MCF 10A (cell line): Measurements from ENCODE around the gene DGKI. TPM values are rescaled to one million over a fixed set of nuclear protein-coding genes. Genes with fewer than 3 reads are reported as not detected.

Experiments
- BruUV-seq: library from RNA; stranded (reverse); fragments of 400-500 nt; replicated peaks from 2 replicates; lab custom pipeline; 2021; lab: Mats Ljungman, UMichigan
- CTCF ChIA-PET: fragments of 300-600 bp; sonication (Branson Sonifier 250); formaldehyde crosslinking; extraction: SDS; loops from one replicate; lab custom pipeline; 2021; ENCODE audit warnings: antibody characterized with exemption, inconsistent platforms; lab: Yijun Ruan, JAX
- POLR2A ChIA-PET: fragments of 300-600, 350-650 bp; sonication (Branson Sonifier 250); formaldehyde crosslinking; extraction: SDS; loops from one replicate; lab custom pipeline; 2020; ENCODE audit warnings: antibody characterized with exemption, inconsistent platforms; lab: Yijun Ruan, JAX
- DNase-seq: peaks from one replicate; pipeline ENCODE4 v3.0.0-alpha.2; 2018; ENCODE audit not compliant: unreplicated experiment
- H3K27ac Mint-ChIP-seq: one replicate; pipeline ENCODE4 v1.8.0; 2022; ENCODE audit warnings: mild to moderate bottlenecking, low read depth, mixed read lengths; ENCODE audit not compliant: unreplicated experiment
- H3K27me3 Mint-ChIP-seq: one replicate; pipeline ENCODE4 v1.8.0; 2022; ENCODE audit warnings: mixed read lengths; ENCODE audit not compliant: insufficient read depth, unreplicated experiment
- H3K36me3 Mint-ChIP-seq: one replicate; pipeline ENCODE4 v1.8.0; 2022; ENCODE audit warnings: mild to moderate bottlenecking, moderate library complexity, mixed read lengths; ENCODE audit not compliant: insufficient read depth, unreplicated experiment
- H3K4me1 Mint-ChIP-seq: one replicate; pipeline ENCODE4 v1.8.0; 2022; ENCODE audit warnings: mixed read lengths; ENCODE audit not compliant: insufficient read depth, unreplicated experiment
- H3K4me3 Mint-ChIP-seq: one replicate; pipeline ENCODE4 v1.8.0; 2022; ENCODE audit warnings: mild to moderate bottlenecking, moderate library complexity, mixed read lengths; ENCODE audit not compliant: unreplicated experiment
- H3K9me3 Mint-ChIP-seq: one replicate; pipeline ENCODE4 v1.8.0; 2022; ENCODE audit warnings: mixed read lengths; ENCODE audit not compliant: unreplicated experiment
- intact Hi-C: fragments of 100-400 bp; cut with micrococcal nuclease; formaldehyde crosslinking; loops from 2 replicates; pipeline ENCODE4 v1.14.1; 2022
- total RNA-seq: library from RNA; stranded (reverse); gene quantifications from 2 replicates; pipeline ENCODE4 v1.2.3, GENCODE V29; 2022
- TF ChIP-seq, protein P1 (sequence below): fragments of 200-600 bp; IDR thresholded peaks from one replicate; pipeline ENCODE4 v1.8.0; 2022; ENCODE audit warnings: antibody characterized with exemption, mild to moderate bottlenecking; ENCODE audit not compliant: unreplicated experiment

Gene DGKI
- total RNA-seq, 1 experiment from 2014 or later = 1.4 TPM

DNA sequence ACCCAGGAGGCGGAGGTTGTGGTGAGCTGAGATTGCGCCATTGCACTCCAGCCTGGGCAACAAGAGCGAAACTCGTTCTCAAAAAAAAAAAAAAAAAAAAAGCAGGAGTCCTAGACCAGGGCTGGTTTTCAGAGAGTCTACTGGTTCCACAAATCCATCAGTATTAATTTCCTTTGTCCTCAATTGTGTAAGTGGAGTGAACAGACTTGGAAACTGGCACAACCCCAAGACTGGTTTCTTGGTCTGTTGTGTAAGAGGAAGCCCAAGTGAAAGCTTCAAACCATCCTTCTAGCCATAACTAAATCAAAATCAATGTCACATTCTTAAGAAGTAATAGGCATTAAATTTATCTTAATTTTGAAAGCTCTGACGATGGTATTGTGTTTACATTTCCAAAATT is 213.6 kb downstream of the DGKI start:
- intact Hi-C loops = no loop called here
- peak; percentile 46 for DNase-seq
- no TSS peak for BruUV-seq
- Mint-ChIP-seq H3K9me3 (no peaks in the 10 kb centered on the region), H3K36me3 (no peaks in the 10 kb centered on the region), H3K27ac (no peak overlapping the region), H3K4me1 (no peaks in the 10 kb centered on the region), H3K4me3 (no peak overlapping the region), H3K27me3 (peaks cover 35% of the 10 kb centered on the region)
- POLR2A ChIA-PET = no interaction called here
- CTCF ChIA-PET = interaction anchor here (1.3 kb wide), 1 partner anchor 23 kb away, joined by 4 read pairs; no protein-coding TSS in a partner anchor
- TF ChIP-seq, protein P1, sequence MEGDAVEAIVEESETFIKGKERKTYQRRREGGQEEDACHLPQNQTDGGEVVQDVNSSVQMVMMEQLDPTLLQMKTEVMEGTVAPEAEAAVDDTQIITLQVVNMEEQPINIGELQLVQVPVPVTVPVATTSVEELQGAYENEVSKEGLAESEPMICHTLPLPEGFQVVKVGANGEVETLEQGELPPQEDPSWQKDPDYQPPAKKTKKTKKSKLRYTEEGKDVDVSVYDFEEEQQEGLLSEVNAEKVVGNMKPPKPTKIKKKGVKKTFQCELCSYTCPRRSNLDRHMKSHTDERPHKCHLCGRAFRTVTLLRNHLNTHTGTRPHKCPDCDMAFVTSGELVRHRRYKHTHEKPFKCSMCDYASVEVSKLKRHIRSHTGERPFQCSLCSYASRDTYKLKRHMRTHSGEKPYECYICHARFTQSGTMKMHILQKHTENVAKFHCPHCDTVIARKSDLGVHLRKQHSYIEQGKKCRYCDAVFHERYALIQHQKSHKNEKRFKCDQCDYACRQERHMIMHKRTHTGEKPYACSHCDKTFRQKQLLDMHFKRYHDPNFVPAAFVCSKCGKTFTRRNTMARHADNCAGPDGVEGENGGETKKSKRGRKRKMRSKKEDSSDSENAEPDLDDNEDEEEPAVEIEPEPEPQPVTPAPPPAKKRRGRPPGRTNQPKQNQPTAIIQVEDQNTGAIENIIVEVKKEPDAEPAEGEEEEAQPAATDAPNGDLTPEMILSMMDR = no peak

DNA sequence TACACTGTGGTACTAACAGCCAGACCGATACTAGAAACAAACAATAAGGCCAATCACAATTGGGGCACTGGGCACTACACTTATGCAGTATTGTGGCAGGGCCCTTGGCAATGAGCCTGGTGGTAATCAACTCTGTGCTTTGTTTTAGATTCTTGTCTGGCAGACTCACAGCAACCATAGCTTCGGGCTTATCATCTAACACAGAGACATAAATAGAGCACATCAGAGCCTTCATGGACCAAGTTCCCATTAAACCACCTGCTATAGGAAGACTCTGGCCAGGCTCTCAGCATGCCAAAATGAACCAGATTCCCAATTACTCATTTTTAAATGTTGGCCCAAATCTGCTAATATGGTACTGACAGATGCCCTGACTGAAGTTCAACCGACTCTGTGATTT is 218.6 kb downstream of the DGKI start:
- TF ChIP-seq, protein P1 = no peak
- Mint-ChIP-seq H3K36me3 (no peaks in the 10 kb centered on the region), H3K27ac (no peak overlapping the region), H3K9me3 (no peaks in the 10 kb centered on the region), H3K27me3 (peaks cover 35% of the 10 kb centered on the region), H3K4me1 (peaks cover 5% of the 10 kb centered on the region), H3K4me3 (no peak overlapping the region)
- DNase-seq = no peak
- ChIA-PET CTCF (interaction anchor here (0.5 to 3.9 kb wide), 7 partner anchors 10 to 272 kb away, joined by 3 to 34 read pairs (median 4); no protein-coding TSS in a partner anchor), POLR2A (interaction anchor here (0.6 kb wide), 1 partner anchor 12 kb away, joined by 4 read pairs; no protein-coding TSS in a partner anchor)
- BruUV-seq = no TSS peak
- intact Hi-C loops = no loop called here

DNA sequence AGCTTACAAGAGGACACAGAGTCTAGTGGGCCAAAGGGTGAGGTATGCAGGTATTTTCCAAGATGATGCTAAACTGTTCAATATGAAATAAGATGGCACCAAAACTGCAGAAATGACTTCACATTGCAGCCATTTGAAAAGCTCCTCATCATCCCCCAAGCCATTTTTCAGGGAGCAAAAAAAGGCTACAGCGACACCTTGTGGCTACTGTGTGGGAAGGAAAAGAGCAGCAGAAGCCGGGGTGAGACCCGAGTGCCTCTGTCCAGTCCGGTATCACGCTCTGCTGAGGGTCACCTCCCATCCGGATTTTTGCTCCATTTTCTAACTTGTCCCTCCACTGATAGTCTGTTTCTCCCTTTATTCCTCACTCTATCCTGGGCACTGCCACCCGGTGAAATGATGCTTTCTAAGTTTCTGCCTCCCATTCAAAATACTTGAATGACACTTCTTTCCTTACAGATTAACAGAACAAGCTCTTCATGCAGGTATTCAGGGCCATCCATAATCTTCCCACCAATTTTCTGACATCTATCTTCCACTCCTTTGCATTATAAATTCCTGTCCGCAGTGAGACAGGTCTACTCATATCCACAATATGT is 220.2 kb downstream of the DGKI start:
- Mint-ChIP-seq H3K9me3 (no peaks in the 10 kb centered on the region), H3K36me3 (no peaks in the 10 kb centered on the region), H3K27me3 (peaks cover 25% of the 10 kb centered on the region), H3K4me1 (peaks cover 5% of the 10 kb centered on the region), H3K27ac (no peak overlapping the region), H3K4me3 (no peak overlapping the region)
- ChIA-PET CTCF (interaction anchor here (0.5 to 3.9 kb wide), 27 partner anchors 9 to 998 kb away, joined by 3 to 34 read pairs (median 4); no protein-coding TSS in a partner anchor), POLR2A (no interaction called here)
- DNase-seq = peak; percentile 73
- BruUV-seq = no TSS peak
- TF ChIP-seq, protein P1 = peak; percentile 66
- intact Hi-C loops = loop anchor here (1.0 kb wide), 1 partner anchor 20 kb away; no protein-coding TSS in a partner anchor

DNA sequence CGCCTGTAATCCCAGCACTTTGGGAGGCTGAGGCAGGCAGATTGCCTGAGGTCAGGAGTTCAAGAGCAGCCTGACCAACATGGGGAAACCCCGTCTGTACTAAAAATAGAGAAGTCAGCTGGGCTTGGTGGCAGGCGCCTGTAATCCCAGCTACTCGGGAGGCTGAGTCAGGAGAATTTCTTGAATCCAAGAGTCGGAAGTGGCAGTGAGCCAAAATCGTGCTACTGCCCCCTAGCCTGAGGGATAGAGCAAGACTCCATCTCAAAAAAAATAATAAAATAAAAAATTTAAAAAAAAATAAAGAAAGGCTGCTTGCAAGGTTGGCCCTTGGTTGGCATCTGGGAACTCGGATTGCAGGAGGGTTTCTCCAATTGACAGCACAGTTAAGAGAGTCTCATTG is 221.6 kb downstream of the DGKI start:
- H3K9me3 Mint-ChIP-seq = no peaks in the 10 kb centered on the region
- TF ChIP-seq, protein P1 = no peak
- peaks cover 17% of the 10 kb centered on the region for H3K27me3 Mint-ChIP-seq
- no peaks in the 10 kb centered on the region for H3K36me3 Mint-ChIP-seq
- no peak overlapping the region for H3K4me3 Mint-ChIP-seq
- H3K4me1 Mint-ChIP-seq = peaks cover 5% of the 10 kb centered on the region
- no TSS peak for BruUV-seq
- DNase-seq = peak; percentile 15
- ChIA-PET CTCF (interaction anchor here (1.0 to 3.9 kb wide), 7 partner anchors 9 to 275 kb away, joined by 3 to 34 read pairs (median 11); no protein-coding TSS in a partner anchor), POLR2A (no interaction called here)
- intact Hi-C loops = no loop called here
- H3K27ac Mint-ChIP-seq = no peak overlapping the region
